SK-N-MC (cell line): ENCODE results near the gene RHBDL1.

Experiments used
- EZH2 ChIP-seq: fragments of 200-600 bp; sonication (generic); IDR thresholded peaks from one replicate; pipeline ENCODE4 v1.6.1; 2017; ENCODE audit warnings: antibody characterized with exemption
- FOXP2 ChIP-seq: optimal IDR thresholded peaks from 2 replicates; pipeline ENCODE3; 2011; ENCODE audit warnings: mild to moderate bottlenecking, moderate library complexity; ENCODE audit not compliant: insufficient read depth; ENCODE audit errors: extremely low read length, control extremely low read depth
- POLR2AphosphoS5 ChIP-seq: IDR thresholded peaks from 2 replicates; pipeline ENCODE4 v1.6.1; 2012; ENCODE audit warnings: mild to moderate bottlenecking, low read depth, low read length, borderline replicate concordance

GRCh38 chr16:667113-667779, 8.2 kb upstream of the RHBDL1 start:
- no peak for TF ChIP-seq EZH2
- TF ChIP-seq POLR2AphosphoS5 = no peak
- TF ChIP-seq FOXP2 = no peak
